ENCODE results near the gene TAGAP. TPM values are rescaled to one million over a fixed set of nuclear protein-coding genes. Genes with fewer than 3 reads are reported as not detected.
"Not testable (repeated sequence)": the region's sequence is repeated elsewhere in the genome, so short reads cannot be mapped to it uniquely, and the experiment has no call there.

TAGAP gene
- total RNA-seq, 2 experiments from 2014 or later, result 64.5 to 67.0 TPM

- H3K36me3 Mint-ChIP-seq (ENCODE audit: low read depth), result peaks cover 8% of the 10 kb centered on the region
- H3K4me1 Mint-ChIP-seq (ENCODE audit: low read depth), result peaks cover 36% of the 10 kb centered on the region
- no peak overlapping the region for H3K27ac Mint-ChIP-seq
- ChIA-PET CTCF (interaction anchor here (0.8 to 21.8 kb wide), 5 partner anchors 9 to 122 kb away, joined by 3 to 522 read pairs (median 4); no protein-coding TSS in a partner anchor), POLR2A (no interaction called here)
- no peak overlapping the region for H3K4me3 Mint-ChIP-seq
- H3K9me3 Mint-ChIP-seq (ENCODE audit: insufficient read depth), result peaks cover 7% of the 10 kb centered on the region
- DNase-seq (peak; percentile 16), ATAC-seq (no peak)
- H3K27me3 Mint-ChIP-seq (ENCODE audit: low read depth), result no peaks in the 10 kb centered on the region
Observed at GRCh38 chr6:159013229-159013628, 31.6 kb downstream of the TAGAP start.

GRCh38 chr6:159012201-159012600 is 32.6 kb downstream of the TAGAP start:
- H3K27ac Mint-ChIP-seq, result no peak overlapping the region
- CTCF ChIA-PET, result interaction anchor here (1.0 to 21.8 kb wide), 3 partner anchors 30 to 123 kb away, joined by 4 to 522 read pairs (median 196); no protein-coding TSS in a partner anchor
- H3K36me3 Mint-ChIP-seq (ENCODE audit: low read depth), result peaks cover 8% of the 10 kb centered on the region

GRCh38 chr6:159010037-159010612 is 34.7 kb downstream of the TAGAP start:
- H3K9me3 Mint-ChIP-seq (ENCODE audit: insufficient read depth); POLR2A ChIA-PET; H3K4me3 Mint-ChIP-seq; H3K27me3 Mint-ChIP-seq (ENCODE audit: low read depth); H3K36me3 Mint-ChIP-seq (ENCODE audit: low read depth); ATAC-seq: not testable (repeated sequence)
- DNase-seq, result peak; percentile 9
- Mint-ChIP-seq H3K4me1 (ENCODE audit: low read depth) (peaks cover 24% of the 10 kb centered on the region), H3K27ac (peak overlapping the region; percentile 56)
- CTCF ChIA-PET, result interaction anchor here (2.0 to 21.8 kb wide), 10 partner anchors 8 to 138 kb away, joined by 6 to 522 read pairs (median 18); partner anchors contain the start of genes RSPH3 and TAGAP

More at GRCh38 chr6:159012201-159012600, 32.6 kb downstream of the TAGAP start:
- peaks cover 27% of the 10 kb centered on the region for H3K4me1 Mint-ChIP-seq (ENCODE audit: low read depth)
- H3K4me3 Mint-ChIP-seq, result no peak overlapping the region
- POLR2A ChIA-PET, result interaction anchor here (1.0 kb wide), 1 partner anchor 94 kb away, joined by 3 read pairs; no protein-coding TSS in a partner anchor
- H3K9me3 Mint-ChIP-seq (ENCODE audit: insufficient read depth), result peaks cover 7% of the 10 kb centered on the region
- DNase-seq (peak; percentile 8), ATAC-seq (no peak)
- H3K27me3 Mint-ChIP-seq (ENCODE audit: low read depth), result no peaks in the 10 kb centered on the region

GRCh38 chr6:159008656-159009288 is 36.0 kb downstream of the TAGAP start:
- Mint-ChIP-seq H3K27ac (peak overlapping the region; percentile 18), H3K36me3 (ENCODE audit: low read depth) (no peaks in the 10 kb centered on the region), H3K4me1 (ENCODE audit: low read depth) (peaks cover 19% of the 10 kb centered on the region), H3K27me3 (ENCODE audit: low read depth) (no peaks in the 10 kb centered on the region), H3K9me3 (ENCODE audit: insufficient read depth) (no peaks in the 10 kb centered on the region), H3K4me3 (peak overlapping the region; percentile 7)
- DNase-seq (peak; percentile 20), ATAC-seq (peak; percentile 68)
- POLR2A ChIA-PET, result interaction anchor here (0.6 to 1.6 kb wide), 9 partner anchors 8 to 126 kb away, joined by 3 to 7 read pairs (median 5); partner anchors contain the start of gene TAGAP
- CTCF ChIA-PET, result interaction anchor here (0.6 to 21.8 kb wide), 36 partner anchors 9 to 318 kb away, joined by 3 to 522 read pairs (median 5); partner anchors contain the start of genes RSPH3 and TAGAP

GRCh38 chr6:159007510-159007909 is 37.3 kb downstream of the TAGAP start:
- CTCF ChIA-PET, result interaction anchor here (0.6 to 21.8 kb wide), 10 partner anchors 11 to 143 kb away, joined by 3 to 522 read pairs (median 15); partner anchors contain the start of gene TAGAP
- Mint-ChIP-seq H3K9me3 (ENCODE audit: insufficient read depth) (no peaks in the 10 kb centered on the region), H3K4me3 (no peak overlapping the region), H3K27me3 (ENCODE audit: low read depth) (no peaks in the 10 kb centered on the region), H3K4me1 (ENCODE audit: low read depth) (peaks cover 13% of the 10 kb centered on the region), H3K36me3 (ENCODE audit: low read depth) (no peaks in the 10 kb centered on the region), H3K27ac (no peak overlapping the region)
- DNase-seq, result peak; percentile 18
- POLR2A ChIA-PET, result interaction anchor here (0.9 kb wide), 2 partner anchors 97 to 138 kb away, joined by 3 read pairs; no protein-coding TSS in a partner anchor
- no peak for ATAC-seq

GRCh38 chr6:159005436-159005835 is 39.4 kb downstream of the TAGAP start:
- POLR2A ChIA-PET, result interaction anchor here (0.6 kb wide), 1 partner anchor 28 kb away, joined by 3 read pairs; no protein-coding TSS in a partner anchor
- Mint-ChIP-seq H3K36me3 (ENCODE audit: low read depth) (no peaks in the 10 kb centered on the region), H3K9me3 (ENCODE audit: insufficient read depth) (no peaks in the 10 kb centered on the region), H3K4me1 (ENCODE audit: low read depth) (peaks cover 22% of the 10 kb centered on the region), H3K4me3 (no peak overlapping the region), H3K27ac (no peak overlapping the region), H3K27me3 (ENCODE audit: low read depth) (no peaks in the 10 kb centered on the region)
- no peak for ATAC-seq
- peak; percentile 13 for DNase-seq
- CTCF ChIA-PET, result interaction anchor here (1.1 to 21.8 kb wide), 6 partner anchors 12 to 216 kb away, joined by 3 to 522 read pairs (median 18); partner anchors contain the start of gene TAGAP

- POLR2A ChIA-PET, result interaction anchor here (1.5 kb wide), 1 partner anchor 35 kb away, joined by 3 read pairs; no protein-coding TSS in a partner anchor
- ATAC-seq (no peak), DNase-seq (no peak)
- Mint-ChIP-seq H3K4me1 (ENCODE audit: low read depth) (peaks cover 18% of the 10 kb centered on the region), H3K36me3 (ENCODE audit: low read depth) (no peaks in the 10 kb centered on the region), H3K9me3 (ENCODE audit: insufficient read depth) (no peaks in the 10 kb centered on the region), H3K4me3 (no peak overlapping the region), H3K27me3 (ENCODE audit: low read depth) (no peaks in the 10 kb centered on the region), H3K27ac (no peak overlapping the region)
- CTCF ChIA-PET, result interaction anchor here (0.7 to 21.8 kb wide), 6 partner anchors 13 to 215 kb away, joined by 3 to 522 read pairs (median 18); partner anchors contain the start of gene TAGAP
Observed at GRCh38 chr6:159004592-159004991, 40.2 kb downstream of the TAGAP start.

- no peaks in the 10 kb centered on the region for H3K36me3 Mint-ChIP-seq (ENCODE audit: low read depth)
- ChIA-PET POLR2A (no interaction called here), CTCF (interaction anchor here (1.5 to 21.8 kb wide), 4 partner anchors 40 to 132 kb away, joined by 3 to 522 read pairs (median 18); no protein-coding TSS in a partner anchor)
- DNase-seq, result peak; percentile 16
- no peaks in the 10 kb centered on the region for H3K9me3 Mint-ChIP-seq (ENCODE audit: insufficient read depth)
- H3K27me3 Mint-ChIP-seq (ENCODE audit: low read depth), result no peaks in the 10 kb centered on the region
- no peak overlapping the region for H3K4me3 Mint-ChIP-seq
- no peak for ATAC-seq
- H3K27ac Mint-ChIP-seq, result no peak overlapping the region
- peaks cover 19% of the 10 kb centered on the region for H3K4me1 Mint-ChIP-seq (ENCODE audit: low read depth)
Observed at GRCh38 chr6:159002432-159003155, 42.2 kb downstream of the TAGAP start.

- peak; percentile 94 for ATAC-seq
- H3K4me1 Mint-ChIP-seq (ENCODE audit: low read depth), result peaks cover 35% of the 10 kb centered on the region
- H3K4me3 Mint-ChIP-seq, result peak within 1 kb of the TSS; percentile 89
- ChIA-PET CTCF (interaction anchor here (0.9 to 2.9 kb wide), 16 partner anchors 9 to 296 kb away, joined by 3 to 23 read pairs (median 7); no protein-coding TSS in a partner anchor), POLR2A (interaction anchor here (1.0 to 1.9 kb wide), 8 partner anchors 12 to 130 kb away, joined by 3 to 9 read pairs (median 4); partner anchors contain the start of gene TAGAP)
- DNase-seq, result peak; percentile 93
- peaks cover 2% of the 10 kb centered on the region for H3K36me3 Mint-ChIP-seq (ENCODE audit: low read depth)
- H3K27me3 Mint-ChIP-seq (ENCODE audit: low read depth), result no peaks in the 10 kb centered on the region
- H3K9me3 Mint-ChIP-seq (ENCODE audit: insufficient read depth), result no peaks in the 10 kb centered on the region
- H3K27ac Mint-ChIP-seq, result peak within 1 kb of the TSS; percentile 81
Observed at GRCh38 chr6:158999666-159000403, 45.0 kb downstream of the TAGAP start, which contains the start of gene RSPH3. Gene RSPH3 (minus strand): TSS chr6:159000202. CDS start chr6:158999550, 652 bp downstream.

GRCh38 chr6:158999154-158999665 is 45.6 kb downstream of the TAGAP start:
- Mint-ChIP-seq H3K36me3 (ENCODE audit: low read depth) (peaks cover 2% of the 10 kb centered on the region), H3K27ac (peak overlapping the region; percentile 81), H3K4me1 (ENCODE audit: low read depth) (peaks cover 35% of the 10 kb centered on the region), H3K9me3 (ENCODE audit: insufficient read depth) (no peaks in the 10 kb centered on the region), H3K27me3 (ENCODE audit: low read depth) (no peaks in the 10 kb centered on the region), H3K4me3 (peak overlapping the region; percentile 89)
- ATAC-seq (peak; percentile 47), DNase-seq (no peak)
- POLR2A ChIA-PET, result interaction anchor here (1.0 to 1.9 kb wide), 4 partner anchors 11 to 130 kb away, joined by 3 to 9 read pairs (median 4); no protein-coding TSS in a partner anchor
- CTCF ChIA-PET, result interaction anchor here (0.9 to 2.9 kb wide), 9 partner anchors 10 to 295 kb away, joined by 3 to 23 read pairs (median 12); no protein-coding TSS in a partner anchor
